Stimulated activated CD4-positive, alpha-beta T cell treated with anti-CD3 and anti-CD28 coated beads, Interleukin-1b, Interleukin-23, amount 100 ng/mL, for 1 hour (primary cell): Measurements from ENCODE around the gene MYBBP1A.

ENCODE experiments used
- DNase-seq, 2 donors: peaks; one replicate each; pipeline ENCODE4 v3.0.0-alpha.2; 2020; ENCODE audit warnings: low read depth in 2 of 2

MYBBP1A gene

DNA sequence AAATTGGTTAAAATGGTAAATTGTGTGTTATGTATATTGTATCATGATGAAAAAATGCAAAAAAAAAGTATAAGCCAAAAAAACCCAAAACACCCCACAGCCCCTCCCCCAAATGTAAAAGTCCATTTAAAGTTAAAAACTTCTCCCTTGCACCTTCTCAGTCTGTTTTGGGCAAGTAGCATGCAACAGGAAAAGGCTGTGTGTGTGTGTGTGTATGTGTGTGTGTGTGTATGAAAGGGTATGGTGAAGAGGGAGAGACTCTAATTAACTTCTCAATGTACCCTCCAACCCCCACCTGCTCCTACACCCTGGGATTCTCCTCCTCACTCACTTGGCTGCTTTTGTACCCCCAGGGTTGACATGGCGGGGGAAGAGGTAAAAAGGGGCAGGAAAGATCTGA lies 14.4 kb upstream of the MYBBP1A start:
- DNase-seq, result no peak

DNA sequence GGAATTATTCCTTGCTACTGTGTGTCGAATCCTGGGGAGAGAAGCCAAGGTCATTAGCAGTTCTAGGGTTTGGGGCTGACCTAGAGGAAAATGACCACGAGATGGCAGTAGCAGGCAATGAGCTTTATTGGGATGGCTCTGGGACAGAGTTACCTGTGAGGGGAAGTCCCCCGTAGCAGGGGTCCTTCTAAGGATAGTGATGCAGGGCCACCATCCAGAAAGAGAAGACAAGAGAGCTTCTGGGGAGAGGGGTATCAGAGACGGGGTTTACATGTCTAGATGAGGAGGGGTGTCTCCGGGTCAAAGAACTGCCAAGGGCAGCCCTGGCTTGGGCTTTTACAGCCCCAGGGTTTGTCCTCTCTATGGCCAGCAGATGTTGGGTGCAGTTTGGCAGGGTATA lies 11.6 kb upstream of the MYBBP1A start:
- no peak for DNase-seq

DNA sequence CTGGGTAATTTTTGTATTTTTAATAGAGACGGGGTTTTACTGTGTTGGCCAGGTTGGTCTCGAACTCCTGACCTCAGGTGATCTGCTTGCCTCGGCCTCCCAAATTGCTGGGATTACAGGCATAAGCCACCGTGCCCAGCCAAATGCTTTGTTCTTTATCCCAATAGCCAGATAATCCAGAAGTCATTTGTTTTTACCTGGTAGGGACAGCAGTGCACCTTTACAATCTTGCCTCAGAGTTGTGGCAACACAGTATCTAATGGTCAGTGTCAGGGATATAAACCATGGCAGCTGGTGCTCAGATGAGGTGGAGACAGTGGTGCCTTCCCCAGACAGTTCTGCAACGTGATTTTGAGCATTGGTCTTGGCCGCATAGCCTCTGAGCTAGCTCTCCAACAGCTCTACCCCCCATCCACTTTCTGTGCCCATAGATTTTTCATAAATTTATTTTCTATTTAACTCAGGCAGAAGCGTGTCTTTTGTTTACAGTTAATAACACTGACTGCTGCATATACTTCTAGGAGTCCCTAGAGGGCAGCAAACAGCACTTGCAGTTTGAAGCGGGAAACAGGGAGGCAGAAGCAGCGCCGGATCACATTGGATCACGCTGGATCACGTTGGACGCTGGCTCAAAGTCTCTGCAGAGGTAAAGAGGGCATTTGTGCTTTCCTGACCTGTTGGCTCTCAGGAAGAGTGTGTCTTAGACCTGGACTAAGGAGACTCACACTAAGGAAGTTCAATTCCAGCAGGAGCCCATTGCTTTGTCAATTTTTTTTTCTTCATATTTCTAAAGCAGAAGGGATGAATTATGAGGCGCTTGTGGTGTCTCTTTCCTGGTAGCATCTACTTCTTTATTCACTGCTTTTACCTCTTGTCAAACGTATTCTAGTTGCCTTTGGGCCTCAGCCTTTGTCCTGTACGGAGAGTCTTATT lies 10.3 kb upstream of the MYBBP1A start:
- DNase-seq, result no peak

DNA sequence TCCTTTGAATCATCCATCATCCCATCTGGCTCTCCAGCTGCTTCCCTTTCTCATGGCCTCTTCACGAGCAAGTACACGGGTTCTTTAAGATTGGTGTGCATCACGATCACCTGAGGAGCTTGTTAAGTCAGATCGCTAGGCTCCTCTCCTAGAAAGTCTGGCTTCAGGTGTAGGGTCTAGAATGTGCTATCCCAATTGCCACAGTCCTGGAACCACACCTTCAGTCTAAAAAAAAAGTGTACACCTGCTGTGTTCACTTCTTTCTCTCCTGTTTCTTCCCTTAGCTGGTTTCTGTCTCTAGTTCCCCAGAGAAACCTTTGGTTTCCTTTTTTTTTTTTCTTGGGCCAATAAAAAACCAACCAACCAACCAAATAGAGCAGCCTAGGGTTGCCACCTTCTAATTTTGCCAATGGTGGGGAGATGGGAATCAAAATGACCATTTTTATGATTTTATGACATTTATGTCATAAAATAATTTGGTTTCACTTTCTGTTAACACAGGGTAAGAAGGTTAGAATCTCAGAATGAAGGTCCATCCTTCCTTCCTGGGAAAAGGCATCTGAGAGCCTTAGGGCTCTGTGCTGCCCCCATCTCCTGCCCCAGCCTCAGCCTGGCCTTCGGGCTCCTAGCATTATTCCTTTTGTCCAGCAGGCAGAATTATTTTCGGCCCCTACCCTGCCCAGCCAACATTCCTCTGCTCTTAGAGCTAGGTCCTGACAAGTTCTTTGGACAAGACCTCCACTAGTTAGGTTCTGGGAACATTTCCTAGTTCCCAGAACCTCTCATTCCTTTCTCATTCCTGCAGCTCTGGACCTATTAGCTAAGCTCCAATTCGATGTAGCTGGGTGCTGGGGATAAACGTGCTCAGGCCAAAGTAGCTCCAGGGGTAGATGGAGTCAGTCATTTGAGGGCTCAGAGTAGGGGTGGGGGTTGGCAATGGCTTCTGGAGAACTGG lies 7.1 kb upstream of the MYBBP1A start:
- no peak for DNase-seq

DNA sequence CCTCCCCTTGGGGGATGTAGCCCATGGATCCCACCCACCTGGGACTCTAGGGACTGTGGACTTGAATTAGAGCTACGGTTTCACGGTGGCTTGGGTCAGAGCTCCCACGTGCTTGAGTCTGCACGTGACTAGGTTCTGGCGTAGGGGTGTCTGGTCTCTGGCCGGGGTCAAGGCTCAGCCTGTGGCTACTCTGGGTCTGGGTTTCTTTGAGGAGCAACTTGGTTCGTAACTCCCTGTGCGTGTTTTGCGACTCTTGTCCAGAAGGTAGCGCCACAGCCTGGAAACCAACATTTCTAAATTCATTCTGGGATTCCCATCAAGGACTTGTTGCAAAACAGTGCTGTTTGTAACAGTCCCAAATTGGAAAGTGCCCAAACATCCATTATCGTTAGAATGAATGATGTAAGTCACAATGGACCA lies 5.7 kb upstream of the MYBBP1A start:
- DNase-seq, result no peak

DNA sequence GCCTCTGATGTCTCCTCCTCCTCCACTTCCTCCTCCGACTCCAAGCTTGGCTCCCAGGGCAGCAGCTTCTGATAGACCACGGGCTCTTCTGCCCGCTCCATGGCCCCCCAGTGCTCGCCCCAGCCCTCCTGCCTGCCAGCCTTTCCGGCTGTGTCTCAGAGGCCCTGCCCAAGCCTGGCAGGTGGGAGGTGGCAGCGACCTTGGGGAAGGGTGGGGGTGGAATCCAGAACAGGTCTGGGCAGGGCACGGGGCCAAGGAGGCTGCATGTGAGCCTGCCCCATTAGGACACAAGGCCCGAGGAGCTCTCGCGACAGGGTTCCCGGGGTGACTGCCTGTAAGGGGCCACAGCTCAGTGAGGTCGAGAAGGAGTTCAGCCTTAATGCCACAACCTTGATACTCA lies 5.2 kb upstream of the MYBBP1A start, which contains the start of gene GGT6:
TSS of gene GGT6 (minus strand) at position 157 of the 400 bp plus-strand sequence. CDS start at position 101, 56 bp downstream.
- no peak for DNase-seq

DNA sequence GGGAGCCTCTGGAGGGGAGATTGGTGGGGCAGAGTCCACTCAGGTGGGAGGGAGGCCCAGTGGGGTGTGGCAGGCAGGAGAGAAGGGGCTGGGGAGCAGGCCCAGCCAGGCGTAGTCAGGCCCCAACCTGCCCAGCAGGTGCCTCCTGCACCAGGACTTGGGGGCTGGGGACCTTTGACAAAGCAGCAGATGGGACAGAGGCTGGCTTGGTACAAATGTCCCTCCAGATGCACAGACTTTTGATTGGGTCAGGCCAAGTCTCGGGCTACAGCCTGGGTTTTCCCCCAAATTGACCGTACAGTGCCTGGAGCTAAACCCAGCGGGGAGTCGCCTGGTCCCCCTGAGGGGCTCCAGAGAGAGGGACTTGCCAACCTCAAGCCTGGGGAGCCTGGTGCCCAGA lies 4.8 kb upstream of the MYBBP1A start:
- DNase-seq, result no peak

DNA sequence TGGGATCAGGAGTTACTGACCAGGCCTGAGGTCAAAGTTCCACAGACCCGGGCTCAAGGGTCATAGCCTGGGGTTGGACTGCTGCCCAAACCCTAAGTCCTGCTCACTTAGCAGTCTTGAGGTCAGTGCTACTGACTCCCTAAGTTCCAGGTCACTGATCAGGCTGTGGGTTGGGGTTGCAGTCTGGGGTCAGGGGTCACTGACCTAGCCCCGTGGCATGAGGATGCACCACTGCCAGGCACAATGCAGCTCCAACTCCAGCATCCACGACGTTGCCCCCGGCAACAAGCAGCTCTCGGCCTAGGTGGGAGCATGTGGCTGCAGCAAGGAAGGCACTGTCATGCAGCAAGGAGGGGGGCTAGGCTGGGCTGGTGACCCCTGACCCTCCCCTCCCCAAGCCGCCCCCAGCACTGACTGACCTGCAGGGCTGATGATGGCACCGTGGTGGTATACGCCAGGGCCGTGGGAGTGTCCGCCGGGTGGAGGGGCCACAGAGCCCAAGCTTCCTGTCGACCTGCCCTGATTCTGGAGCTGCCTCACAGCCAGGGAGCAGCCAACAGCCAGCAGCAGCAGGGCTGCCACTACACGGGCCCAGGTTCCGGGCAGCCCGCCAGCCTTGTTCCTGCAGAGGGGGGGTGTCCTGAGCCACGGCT lies 4.1 kb upstream of the MYBBP1A start:
- DNase-seq, result no peak

DNA sequence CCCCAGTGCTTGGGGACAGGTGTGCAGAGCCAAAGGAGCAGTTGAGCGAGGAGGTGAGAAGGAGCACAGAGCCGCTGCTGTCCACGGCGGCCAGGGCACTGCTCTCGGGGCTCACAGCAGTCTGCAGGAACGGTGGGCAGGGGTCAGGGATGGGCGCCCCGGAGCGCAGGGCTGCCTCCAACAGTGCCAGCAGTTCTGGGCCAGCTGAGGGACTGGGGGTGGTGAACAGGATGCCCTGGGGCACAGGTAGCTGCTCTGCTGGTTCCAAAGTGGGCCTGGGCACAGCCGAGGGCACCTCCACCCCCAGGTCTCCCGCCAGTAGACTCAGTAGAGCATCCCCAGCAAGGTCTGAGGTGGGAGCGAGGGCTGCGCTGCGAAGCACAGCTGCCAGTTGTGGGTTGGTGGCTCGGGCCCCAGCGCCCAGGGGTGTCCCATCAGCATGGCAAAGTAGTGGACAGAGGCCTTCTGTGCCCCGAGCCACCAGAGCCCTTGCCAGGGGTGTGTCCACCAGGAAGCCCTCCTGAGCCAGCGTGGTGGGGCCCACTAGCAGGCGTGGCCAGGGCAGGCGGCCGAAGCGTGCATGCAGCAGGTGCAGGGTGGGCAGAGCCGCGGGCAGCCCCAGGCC lies 3.3 kb upstream of the MYBBP1A start:
- no peak for DNase-seq

DNA sequence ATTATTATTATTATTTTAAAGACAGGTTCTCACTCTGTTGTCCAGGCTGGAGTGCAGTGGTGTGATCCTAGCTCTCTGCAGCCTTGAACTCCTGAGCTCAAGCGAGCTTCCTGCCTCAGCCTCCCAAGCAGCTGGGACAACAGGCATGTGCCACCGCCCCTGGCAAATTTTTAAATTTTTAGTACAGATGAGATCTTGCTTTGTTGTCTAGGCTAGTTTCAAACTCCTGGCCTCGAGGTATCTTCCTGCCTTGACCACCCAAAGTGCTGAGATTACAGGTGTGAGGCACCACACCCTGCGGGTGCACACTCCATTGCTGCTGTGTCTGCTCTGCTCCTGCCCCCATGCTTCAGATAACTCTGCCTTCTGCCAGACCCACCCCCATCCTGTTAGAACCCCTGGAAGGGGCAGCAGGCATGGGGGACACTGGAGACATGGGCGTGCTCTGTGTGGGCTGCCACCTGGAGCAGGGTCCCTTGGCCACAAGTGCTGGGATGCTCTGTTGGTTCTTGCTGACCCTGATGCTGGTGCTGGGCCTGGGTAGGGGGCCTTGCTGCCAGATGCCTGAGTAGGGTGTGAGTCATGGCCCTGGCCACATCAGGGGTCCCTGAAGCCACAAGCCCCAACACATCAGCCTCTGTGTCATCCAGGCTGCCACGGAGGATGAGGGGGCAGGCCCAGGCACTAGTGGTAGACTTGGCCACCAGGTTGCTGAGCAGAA lies 2.6 kb upstream of the MYBBP1A start:
- no peak for DNase-seq

DNA sequence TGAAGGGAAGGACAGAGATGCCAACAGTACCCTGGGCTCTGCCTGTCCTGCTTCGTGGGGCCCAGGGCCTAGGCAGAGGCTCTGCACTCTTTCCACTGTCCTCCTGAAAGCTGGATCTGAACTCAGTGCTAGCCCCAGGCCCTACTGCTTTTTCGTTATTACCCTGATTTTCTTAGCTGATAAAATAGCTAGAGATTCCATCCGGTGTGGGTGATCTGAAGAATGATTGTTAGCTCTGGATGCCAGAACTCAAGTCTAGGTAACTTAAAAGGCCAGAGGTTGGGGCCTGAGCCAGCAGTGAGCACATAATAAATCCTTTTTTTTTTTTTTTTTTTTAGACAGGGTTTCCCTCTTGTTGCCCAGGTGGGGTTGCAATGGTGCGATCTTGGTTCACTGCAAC lies 1.8 kb upstream of the MYBBP1A start:
- no peak for DNase-seq

DNA sequence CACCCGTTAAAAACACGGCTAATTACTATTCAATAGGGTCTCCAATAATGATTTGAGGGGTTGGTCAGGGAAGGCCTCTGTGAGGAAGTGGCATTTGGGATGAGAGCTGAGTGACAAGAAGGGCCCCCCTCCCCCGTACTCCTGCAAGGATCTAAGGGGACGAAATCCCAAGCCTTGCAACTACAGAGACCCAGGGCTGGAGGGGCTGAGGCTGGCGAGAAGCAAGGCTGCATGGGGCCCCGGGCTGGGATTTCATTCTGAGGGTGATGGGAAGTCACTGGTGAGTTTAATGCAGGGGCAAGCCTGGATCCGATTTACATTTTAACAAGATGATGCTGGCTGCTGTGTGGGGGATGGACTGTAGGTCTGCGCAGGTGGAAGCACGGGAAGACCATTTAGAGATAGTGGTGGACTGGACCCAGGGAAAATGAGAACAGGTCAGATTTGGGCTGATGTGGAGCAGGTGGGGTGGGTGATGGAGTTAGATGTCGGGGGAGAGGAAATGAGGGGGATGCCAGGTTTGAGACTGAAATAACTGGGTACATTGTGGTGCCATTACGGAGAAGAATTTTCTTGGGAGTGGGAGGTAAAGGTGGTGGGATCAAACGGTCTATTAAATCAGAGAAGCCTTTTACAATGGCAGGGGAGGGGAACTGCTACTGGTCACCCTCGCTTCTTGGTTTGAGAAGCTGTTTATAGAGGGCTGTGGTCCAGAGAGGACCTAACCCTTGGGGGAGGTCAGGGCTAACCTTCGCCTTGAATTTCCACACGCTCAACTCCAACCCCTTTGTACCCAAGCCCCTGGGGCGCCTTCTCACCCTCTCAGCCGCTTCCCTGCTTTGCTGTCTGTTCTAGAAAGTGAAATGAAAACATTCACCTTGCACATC lies 932 bp upstream of the MYBBP1A start:
- no peak for DNase-seq

DNA sequence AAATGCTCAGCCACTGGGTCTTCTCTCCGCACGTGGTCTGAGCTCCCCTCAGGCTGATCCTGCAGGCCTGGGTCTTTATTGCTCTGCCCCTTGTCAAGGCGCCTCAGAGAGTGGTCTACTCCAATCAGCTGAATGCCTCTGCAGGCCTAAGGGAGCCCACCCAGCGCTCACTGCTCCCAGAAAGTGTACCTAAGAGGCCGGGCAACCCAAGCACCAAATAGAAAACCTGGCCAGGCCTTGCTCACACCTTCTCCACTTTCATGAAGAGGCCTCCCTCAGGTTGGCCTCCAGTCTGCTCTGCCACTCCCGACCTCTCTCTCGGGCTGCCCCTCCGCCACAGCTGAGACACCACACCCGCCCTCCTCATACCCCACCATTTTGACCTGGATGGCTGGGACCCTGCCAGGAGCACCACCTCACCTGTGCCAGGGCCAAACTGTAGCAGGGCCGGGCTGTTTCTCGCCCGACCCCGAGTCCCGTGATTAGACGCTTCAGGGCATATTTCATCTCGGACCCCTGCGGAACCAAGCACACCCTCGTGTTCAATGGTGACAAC lies 665 bp downstream of the MYBBP1A start:
- DNase-seq, result no peak

DNA sequence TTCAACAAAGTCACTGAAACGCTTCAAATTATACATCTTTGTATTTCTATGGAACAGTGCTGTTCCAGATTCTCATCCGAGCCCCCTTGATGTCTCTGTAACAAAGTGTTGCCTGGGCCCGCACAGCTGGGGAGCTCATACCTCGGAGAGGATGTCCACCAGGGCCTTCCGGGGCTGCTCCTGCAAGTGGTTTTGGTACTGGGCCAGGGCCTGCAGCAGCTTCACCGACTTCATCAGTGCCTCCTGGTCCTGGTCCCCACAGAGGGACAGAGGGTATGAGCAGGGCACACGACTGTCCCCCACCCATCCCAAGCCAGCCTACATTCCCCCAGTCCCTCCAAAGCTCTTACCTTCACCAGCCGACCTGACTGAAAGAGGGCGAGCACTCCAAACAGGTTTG lies 1.5 kb downstream of the MYBBP1A start:
- no peak for DNase-seq

DNA sequence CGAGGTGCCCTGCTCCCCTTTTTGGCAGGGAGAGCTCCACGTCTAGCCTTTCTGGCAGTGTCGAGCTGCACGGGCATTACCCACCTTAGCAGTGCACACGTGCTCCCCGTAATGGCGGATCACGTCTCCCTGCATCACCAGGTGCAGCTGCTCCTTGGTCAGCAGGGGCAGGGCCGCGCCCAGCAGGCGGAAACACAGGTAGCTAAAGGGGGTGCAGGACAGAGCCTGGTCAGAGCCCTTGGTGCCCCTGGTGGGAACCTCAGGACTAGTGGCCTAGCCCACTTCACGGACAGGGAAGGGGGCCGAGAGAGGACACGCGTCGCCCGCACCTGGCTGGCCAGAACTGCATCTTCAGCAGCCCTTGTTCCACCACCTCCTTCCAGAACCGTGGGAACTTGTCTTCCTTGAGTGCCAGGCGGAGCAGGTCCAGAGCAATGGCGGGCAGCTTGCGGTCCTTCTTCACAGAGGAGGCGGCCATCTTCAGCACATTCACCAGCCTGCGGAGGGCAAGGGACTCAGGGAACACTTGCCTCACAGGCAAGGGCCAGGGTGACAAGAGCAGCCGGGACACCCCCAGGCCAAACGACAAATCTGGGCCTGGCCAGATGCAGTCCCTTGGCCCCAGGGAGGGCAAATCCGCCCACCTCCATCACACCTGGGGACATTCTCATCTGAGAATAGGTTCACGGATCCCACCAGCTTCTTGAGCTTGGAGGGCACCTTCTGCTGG lies 3.2 kb downstream of the MYBBP1A start:
- no peak for DNase-seq

DNA sequence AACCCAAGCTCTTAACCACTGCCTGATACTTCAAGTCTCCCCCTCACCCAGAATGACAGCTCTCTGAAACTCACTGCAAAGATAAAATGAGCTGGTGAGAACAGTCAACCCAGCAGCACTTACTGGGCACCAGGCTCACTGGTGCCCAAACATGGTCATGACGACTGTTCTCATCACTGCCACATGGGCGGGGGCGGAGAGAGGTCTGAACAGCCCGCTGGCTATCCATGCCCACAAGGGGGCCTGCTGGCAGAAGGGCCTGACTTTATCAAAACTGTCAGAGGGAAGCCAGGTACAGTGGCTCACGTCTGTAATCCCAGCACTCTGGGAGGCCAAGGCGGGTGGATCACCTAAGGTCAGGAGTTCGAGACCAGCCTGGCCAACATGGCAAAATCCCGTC lies 4.0 kb downstream of the MYBBP1A start:
- no peak for DNase-seq

DNA sequence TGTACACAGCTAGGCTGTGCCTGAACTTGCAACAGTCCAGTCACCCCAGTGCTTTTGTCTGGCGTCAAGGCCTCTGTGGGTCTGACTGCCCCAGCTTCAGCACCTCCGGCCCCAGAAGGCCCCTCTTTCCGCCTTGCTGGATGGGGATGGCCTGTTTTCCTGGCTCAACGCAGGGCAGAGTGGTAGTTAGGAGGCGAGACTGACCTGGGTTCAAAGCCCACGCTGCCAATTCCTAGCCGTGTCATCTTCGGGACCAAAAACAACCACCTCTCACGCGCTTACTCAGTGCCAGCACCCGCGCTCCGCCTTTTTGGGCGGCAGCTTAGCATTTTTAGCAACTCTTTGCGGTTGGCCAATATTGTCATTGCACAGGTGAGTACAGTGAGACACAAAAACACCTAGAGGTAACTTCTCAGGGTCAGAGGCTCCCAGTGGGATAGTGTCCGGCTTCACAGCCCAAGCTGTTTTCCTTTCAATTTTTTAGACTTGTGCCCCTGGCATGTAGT lies 4.6 kb downstream of the MYBBP1A start:
- DNase-seq, result no peak

DNA sequence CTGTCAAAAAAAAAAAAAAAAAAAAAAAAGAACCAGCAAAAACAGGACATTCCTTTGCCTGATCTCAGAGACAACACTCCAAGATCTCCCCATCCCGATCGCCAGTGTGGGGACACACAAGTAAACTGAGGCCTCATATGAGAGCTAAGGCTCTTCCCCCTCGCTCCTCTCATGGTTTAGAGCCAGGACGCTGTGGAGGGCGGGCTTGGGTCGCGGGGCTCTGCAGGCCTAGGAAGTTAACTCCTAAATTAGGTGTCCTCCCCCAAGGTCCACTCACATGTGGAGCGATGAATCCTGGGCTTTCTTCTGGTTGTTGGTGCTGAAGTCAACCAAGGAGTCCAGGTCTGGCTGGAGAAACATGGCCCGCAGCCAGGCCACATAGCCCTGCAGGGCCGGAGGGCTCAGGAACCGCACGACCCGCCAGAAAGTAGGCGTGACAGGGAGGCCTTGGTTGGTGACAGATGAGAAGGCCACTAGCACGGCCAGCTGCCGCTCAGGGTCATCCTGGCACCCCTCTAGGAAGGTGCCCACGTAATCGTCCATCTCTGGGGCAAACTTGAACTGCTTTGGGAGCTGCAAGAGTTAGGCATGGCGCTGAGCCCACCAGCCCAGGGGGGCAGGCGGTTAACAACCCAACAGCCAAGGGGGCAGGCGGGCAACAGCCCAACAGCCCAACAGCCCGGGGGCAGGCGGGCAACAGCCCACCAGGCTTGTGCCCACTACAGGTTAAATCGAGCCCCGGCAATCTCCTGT lies 5.2 kb downstream of the MYBBP1A start:
- no peak for DNase-seq
